GM08714 (cell line): ENCODE data around the gene DCUN1D2.
"Not testable (repeated sequence)": the region's sequence is repeated elsewhere in the genome, so short reads cannot be mapped to it uniquely, and the experiment has no call there.

Experiments used
- H3K4me3 ChIP-seq: fragments of 200-500 bp; sonication (Bioruptor generic); 2 replicates; pipeline ENCODE4 v1.5.1; 2014; ENCODE audit warnings: mild to moderate bottlenecking, low read length, inconsistent platforms
- ZNF274 ChIP-seq: IDR thresholded peaks from 2 replicates; pipeline ENCODE4 v1.6.1; 2012; ENCODE audit warnings: mild to moderate bottlenecking, low read depth, low read length

DCUN1D2 gene

DNA sequence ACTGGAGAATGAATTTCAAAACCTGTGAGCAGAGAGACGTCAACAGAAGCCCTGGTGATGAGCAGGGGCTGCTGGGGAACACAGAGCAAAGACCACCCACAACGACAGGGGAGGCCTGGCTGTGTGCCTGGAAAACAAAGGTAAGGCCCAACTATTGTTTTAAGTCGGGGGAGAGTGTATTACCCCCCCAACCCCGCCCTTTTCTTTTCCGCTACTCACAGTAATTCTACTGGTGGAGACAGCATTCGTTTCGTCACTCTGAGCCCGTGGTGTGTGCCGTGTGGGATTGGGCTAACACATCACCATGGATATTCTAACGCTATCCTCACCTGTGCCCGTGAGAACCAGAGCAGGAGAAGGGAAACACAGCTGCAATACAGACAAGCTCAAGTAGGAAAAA lies 18.7 kb downstream of the DCUN1D2 start:
- no peak overlapping the region for H3K4me3 ChIP-seq
- TF ChIP-seq ZNF274: no peak

GRCh38 chr13:113470635-113471163 lies 19.8 kb downstream of the DCUN1D2 start:
- H3K4me3 ChIP-seq: not testable (repeated sequence)

- no peak overlapping the region for H3K4me3 ChIP-seq
- TF ChIP-seq ZNF274: no peak
These were observed 20.4 kb downstream of the DCUN1D2 start for GRCh38 chr13:113470073-113470472.

GRCh38 chr13:113469582-113469981 lies 20.9 kb downstream of the DCUN1D2 start:
- H3K4me3 ChIP-seq: no peak overlapping the region
- TF ChIP-seq ZNF274: no peak

GRCh38 chr13:113468472-113469201 lies 21.9 kb downstream of the DCUN1D2 start:
- TF ChIP-seq ZNF274: no peak
- no peak overlapping the region for H3K4me3 ChIP-seq

- no peak overlapping the region for H3K4me3 ChIP-seq
- no peak for TF ChIP-seq ZNF274
These were observed 22.5 kb downstream of the DCUN1D2 start for GRCh38 chr13:113468029-113468428.

- no peak for TF ChIP-seq ZNF274
- H3K4me3 ChIP-seq: no peak overlapping the region
These were observed 24.1 kb downstream of the DCUN1D2 start for GRCh38 chr13:113466383-113466782.

DNA sequence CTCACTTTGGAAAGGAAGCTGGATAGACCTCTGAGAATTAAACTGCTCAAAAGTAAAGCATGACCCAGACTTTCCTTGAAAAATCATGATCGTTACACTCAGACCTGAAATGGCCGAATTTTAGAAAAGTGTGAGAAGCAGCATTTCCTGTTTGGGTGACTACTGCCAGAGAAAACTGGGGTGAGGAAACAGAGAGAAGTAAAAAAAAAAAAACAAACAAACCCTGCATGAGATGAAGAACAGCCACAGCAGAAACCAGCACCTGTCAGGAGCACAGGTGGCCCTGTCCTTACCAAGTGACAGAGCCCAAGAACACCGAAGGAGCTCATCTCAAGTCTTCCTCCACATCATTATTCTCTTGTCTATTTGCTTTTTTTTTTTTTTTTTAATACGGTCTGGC lies 25.2 kb downstream of the DCUN1D2 start:
- TF ChIP-seq ZNF274: no peak
- no peak overlapping the region for H3K4me3 ChIP-seq

GRCh38 chr13:113464476-113464875 lies 26.0 kb downstream of the DCUN1D2 start:
- H3K4me3 ChIP-seq: no peak overlapping the region
- TF ChIP-seq ZNF274: no peak

DNA sequence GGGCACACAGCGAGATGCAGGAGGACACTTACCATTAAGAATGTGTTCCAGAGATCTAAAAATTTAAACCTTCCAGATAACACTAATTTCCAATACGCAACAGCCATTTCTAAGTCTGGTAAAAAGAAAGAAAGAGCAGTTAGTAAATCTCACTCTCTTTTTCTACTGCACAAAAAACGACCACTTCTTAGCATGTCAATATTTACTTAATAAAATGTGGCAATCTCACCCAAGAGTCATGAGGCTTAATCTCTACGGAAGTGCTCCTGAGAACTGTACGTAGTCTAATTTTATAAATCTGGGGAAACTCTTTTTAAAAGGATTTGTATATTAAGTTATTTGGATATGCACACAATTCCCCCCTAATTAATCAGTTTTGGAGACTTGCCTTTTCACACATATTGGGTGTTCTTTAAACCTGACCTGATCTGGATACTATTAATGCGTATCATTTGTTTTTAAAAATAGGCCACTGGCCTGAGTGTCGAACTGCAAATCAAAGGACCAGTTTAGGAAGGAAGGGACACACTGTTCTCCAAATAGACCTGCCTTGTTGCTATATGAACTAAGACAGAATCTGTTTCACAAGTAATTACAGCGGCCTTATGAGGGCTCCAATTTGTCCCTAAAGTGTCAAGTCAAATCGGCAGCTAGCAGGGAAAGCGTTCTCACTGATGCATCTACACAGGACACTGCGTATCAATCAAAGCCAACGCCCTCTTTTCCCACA lies 29.3 kb downstream of the DCUN1D2 start:
- no peak overlapping the region for H3K4me3 ChIP-seq
- TF ChIP-seq ZNF274: no peak

- H3K4me3 ChIP-seq: no peak overlapping the region
- TF ChIP-seq ZNF274: no peak
These were observed 29.9 kb downstream of the DCUN1D2 start for GRCh38 chr13:113460599-113460998.

DNA sequence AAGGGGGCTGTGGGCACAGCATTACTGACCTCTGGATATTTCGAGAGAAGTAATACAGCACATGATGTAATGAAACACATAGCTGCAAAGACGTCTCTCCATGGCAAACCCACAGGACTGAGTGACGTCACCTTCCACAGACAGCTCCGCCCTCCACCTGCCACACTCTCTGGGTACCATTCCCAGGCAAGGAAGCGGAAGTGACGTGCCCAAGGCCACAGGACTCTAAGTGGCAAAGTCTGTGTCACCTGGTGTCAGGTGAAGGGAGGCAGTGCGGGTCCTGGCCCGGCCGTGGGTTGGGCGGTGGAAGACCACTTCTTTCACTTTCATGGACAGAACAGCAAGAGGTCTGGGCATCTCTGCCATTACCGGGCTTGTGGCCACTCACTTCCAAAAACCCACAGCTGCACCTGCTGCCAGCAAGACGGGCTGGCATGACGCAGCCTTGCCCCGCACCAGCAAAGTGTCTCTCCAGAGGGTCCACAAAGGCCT lies 30.4 kb downstream of the DCUN1D2 start:
- H3K4me3 ChIP-seq: no peak overlapping the region
- TF ChIP-seq ZNF274: no peak

DNA sequence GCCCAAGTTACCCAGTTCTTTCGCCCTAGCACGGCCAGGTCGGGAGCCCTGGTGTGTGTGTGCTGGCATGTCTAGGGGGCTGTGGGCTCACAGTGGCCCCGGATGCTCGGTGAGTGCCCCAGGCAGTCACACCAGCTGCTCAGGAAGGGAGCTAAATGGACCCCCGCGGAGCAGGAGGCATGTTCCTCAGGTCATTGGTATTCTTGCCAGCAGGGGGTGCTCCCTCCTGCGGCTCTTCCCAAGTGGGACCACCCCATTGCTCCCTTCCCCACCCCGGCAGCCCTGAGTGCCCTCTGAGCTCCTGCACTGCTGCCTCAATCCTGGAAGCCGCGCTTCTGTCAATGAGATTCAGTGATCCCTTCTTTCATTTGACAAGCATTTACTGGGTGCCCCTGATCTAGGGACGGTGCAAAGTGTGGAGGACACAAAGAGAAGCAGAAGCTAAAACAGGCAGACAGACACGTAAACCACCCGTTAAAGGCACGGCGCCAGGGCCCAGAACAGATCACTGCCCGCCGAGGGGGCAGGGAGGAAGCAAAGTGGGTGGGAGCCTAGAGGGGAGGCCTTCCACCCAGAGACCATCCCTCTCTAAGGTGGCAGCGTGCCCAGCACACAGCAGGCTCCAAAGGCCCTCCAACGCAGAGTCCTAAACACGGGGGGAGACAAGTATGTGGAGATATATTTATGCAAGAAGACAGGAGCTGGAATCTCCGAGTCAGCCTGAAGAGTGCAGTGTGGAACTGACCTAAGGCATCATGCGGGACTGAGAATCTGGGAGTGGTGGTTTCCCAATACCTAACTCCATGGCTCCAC lies 32.1 kb downstream of the DCUN1D2 start:
- no peak overlapping the region for H3K4me3 ChIP-seq
- no peak for TF ChIP-seq ZNF274

- TF ChIP-seq ZNF274: no peak
- no peak overlapping the region for H3K4me3 ChIP-seq
These were observed 33.0 kb downstream of the DCUN1D2 start for GRCh38 chr13:113457510-113457909.
